ENCODE data around the gene KRTAP16-1.
"Not testable (repeated sequence)": the region's sequence is repeated elsewhere in the genome, so short reads cannot be mapped to it uniquely, and the experiment has no call there.

KRTAP16-1 gene, protein sequence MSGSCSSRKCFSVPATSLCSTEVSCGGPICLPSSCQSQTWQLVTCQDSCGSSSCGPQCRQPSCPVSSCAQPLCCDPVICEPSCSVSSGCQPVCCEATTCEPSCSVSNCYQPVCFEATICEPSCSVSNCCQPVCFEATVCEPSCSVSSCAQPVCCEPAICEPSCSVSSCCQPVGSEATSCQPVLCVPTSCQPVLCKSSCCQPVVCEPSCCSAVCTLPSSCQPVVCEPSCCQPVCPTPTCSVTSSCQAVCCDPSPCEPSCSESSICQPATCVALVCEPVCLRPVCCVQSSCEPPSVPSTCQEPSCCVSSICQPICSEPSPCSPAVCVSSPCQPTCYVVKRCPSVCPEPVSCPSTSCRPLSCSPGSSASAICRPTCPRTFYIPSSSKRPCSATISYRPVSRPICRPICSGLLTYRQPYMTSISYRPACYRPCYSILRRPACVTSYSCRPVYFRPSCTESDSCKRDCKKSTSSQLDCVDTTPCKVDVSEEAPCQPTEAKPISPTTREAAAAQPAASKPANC

DNA sequence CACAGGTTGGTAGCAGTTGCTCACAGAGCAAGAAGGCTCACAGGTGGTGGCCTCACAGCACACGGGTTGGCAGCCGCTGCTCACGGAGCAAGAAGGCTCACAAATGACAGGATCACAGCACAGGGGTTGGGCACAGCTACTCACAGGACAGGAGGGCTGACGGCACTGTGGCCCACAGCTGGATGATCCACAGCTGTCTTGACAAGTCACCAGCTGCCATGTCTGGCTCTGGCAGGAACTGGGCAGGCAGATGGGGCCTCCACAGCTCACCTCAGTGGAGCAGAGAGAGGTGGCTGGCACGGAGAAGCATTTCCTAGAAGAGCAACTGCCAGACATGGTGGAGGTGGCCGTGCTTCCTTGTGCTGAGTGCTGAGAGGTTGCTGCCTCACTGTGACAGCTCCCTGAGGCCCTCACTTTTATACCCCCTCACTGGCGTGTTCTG, at the start of gene KRTAP16-1:
KRTAP16-1 (minus strand) TSS at position 392 of the 442 bp plus-strand sequence; CDS start at position 336, 56 bp downstream.
- DNase-seq: no peak

DNA sequence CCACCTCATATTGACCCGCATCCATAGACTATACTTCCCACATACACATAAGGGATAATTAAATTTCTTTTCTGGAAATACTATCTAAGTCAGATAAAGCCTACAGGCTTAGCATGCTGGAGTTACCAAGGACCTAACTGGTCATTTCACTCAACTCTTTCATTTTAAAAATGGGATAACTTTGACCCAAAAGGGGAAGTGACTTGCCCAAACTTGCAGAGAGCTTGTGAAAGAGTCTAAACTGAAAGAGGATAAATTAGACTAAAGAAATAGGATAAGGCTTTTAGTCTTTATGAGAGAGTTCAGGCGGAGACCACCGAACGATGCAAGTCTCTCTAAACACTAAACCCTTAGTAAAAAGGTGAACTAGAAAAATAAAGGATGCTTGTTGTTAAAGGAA, 45.4 kb upstream of the KRTAP16-1 start:
- no peak for DNase-seq

DNA sequence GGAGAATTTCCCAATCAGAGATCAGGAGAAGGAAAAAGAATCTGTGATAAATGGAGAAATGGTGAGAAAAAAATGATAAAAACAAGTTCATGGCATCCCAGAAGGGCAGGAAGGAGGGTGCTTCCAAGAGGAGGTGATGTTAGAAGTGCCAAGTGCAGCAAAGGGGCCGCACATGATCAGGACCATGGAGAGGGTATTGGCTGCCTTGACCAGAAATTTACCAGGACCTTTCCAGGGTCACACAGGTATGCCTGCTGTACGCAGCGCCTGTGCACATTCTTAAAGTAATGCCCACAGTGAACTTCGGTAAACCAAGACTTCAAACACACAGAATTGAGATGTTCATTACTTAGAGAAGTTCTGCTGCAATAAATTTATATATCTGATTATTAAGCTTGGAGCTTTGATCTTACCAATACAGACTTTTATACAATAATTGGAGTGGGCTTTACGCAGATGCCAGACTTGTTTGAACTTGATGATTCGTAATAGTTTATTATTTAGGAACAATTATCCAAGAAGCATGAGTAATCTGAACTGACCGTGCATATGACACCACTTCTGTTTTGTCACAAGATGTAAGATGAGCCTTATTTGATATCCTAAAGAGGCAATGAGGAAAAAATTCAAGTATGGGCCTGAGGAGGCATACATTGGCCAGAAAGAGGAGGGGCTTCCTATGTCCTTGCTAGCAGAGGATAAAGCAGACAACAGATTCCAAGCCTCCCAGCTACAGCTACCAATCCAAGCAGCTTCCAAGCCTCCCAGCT, 43.7 kb upstream of the KRTAP16-1 start:
- no peak for DNase-seq

DNA sequence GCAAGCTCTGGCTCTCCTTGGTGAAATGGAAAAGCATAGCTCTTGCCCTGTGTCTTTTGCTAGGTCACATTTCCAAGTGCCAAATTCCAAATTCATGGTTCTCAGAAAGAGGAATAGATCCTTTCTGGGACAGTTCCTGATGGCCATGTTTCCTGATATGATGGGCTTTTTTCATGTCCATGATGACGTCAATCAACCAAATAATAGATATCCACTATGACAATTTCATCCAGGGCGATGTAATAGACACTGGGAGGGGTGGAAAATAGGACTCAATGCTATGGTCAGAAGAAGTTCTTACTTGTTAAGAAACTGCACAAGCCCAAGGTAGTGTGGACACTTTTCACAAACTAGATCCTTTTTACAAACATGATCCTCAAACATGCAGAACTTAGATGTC, 42.1 kb upstream of the KRTAP16-1 start:
- no peak for DNase-seq

DNA sequence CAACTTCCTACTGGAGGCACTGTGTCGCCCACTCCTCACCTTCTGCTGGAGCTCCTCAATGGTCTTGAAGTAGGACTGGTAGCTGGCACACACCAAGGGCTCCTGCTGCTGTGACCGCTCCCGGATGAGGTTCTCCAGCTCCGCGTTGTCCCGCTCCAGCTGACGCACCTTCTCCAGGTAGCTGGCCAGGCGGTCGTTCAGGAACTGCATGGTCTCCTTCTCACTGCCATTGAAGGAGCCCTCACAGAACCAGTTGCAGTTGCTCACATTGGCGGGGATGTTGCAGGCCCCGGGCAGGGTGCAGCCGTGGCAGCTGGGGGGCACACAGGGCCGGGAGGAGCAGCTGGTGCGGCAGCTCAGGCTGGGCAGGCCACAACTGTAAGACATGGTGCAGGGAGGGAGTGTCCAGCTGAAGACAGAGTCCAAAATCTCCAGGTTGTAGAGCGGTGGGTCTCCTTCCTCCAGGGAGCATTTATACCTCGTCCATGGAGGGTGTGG, 41.3 kb upstream of the KRTAP16-1 start, which contains the start of gene KRT33A:
KRT33A (minus strand) TSS at position 448 of the 498 bp plus-strand sequence; CDS start at position 387, 61 bp downstream.
- not testable (repeated sequence) for DNase-seq

DNA sequence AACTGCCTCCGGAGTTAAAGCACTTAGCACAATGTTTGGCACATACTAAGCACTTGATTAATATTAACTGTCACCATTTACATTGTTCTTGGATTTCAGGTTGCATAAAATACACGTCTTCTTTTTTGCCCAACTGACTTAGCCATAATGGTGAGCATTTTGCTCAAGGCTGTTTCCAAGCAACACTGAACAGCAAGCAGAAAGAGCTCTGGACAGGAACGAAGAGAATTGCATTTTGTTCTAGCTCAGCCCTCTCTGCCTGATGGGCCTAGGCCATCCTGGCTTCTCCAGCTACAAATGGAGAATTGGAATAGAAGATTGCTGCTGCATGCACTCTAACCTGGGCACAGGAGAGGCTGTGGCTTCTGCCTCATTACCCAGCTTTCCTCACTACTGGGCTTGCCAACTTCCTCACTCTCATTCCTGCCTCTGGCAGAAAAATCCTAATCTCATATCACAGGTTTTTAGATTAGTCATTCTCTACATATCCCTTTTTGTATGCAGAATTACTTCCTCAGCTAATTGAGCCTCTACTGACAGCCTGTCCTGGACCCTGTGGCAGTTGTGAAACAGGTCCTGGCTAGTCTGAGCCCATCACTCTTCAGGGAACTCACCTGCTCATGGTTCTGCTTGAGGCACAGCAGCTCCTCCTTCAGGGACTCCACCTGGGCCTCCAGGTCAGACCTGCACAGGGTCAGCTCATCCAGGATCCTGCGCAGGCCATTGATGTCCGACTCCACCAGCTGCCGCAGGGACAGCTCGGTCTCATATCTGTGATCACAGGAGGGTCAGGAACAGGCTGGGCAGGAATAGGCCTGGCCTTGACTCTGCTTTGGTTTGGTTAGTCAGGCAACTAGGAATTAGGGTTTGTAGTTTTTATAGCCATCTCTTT, 39.0 kb upstream of the KRTAP16-1 start:
- peak in 1 of 56 donors; percentile 2 for DNase-seq

DNA sequence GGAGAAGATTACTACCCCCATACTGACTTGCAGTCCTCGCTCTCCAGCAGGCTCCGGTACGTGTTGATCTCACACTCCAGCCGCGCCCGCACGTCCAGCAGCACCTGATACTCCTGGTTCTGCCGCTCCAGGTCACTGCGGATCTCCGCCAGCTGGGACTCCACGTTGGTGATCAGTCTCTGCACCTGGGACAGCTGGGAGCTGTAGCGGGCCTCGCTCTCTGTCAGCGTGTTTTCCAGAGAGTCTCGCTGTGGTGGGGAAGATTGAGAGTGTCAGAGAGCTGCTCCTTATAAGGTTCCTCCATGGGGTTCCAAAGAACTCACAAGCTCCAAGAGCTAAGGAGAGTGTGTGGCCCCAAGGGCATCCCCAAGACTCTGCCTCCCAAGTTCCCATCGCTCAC, 37.3 kb upstream of the KRTAP16-1 start:
- DNase-seq: not testable (repeated sequence)

DNA sequence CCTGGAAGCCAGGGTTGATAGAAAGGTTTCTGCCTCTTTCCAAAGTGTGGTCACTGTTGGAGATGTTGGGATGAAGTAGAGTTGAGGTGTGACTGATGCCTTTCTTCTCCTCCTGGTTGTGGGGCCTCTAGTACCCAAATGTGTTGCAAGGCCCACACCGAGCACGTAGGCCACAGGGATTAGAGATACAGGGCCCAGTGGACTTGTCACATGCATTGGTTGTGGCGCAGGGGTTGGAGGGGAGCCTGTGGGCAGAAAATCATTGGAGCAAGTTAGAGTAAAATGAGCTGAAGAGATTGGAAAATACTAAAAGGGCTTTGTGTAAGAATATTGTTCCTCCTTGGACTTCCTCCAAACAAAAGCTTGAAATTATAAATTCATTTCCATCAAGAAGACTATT, 36.9 kb upstream of the KRTAP16-1 start:
- DNase-seq: no peak

DNA sequence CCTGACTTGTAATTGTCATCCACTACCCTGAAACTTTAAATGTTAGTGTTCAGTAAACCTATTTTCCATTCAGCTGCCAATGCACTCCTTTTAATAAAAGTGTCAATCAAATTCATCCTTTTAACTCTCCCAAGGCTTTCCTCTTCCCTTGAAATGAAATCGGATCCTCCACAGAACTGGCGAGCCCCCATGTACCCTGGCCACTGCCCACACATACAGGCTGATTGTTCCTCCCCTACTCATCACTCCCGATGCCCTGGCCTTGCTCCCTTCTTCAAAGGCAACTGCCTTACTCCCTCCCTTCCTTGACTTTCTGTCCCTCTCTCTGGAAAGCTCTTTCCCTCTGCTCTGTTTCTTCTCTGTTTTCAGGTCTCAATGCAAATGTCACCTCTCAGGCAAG, 33.9 kb upstream of the KRTAP16-1 start:
- DNase-seq: no peak

DNA sequence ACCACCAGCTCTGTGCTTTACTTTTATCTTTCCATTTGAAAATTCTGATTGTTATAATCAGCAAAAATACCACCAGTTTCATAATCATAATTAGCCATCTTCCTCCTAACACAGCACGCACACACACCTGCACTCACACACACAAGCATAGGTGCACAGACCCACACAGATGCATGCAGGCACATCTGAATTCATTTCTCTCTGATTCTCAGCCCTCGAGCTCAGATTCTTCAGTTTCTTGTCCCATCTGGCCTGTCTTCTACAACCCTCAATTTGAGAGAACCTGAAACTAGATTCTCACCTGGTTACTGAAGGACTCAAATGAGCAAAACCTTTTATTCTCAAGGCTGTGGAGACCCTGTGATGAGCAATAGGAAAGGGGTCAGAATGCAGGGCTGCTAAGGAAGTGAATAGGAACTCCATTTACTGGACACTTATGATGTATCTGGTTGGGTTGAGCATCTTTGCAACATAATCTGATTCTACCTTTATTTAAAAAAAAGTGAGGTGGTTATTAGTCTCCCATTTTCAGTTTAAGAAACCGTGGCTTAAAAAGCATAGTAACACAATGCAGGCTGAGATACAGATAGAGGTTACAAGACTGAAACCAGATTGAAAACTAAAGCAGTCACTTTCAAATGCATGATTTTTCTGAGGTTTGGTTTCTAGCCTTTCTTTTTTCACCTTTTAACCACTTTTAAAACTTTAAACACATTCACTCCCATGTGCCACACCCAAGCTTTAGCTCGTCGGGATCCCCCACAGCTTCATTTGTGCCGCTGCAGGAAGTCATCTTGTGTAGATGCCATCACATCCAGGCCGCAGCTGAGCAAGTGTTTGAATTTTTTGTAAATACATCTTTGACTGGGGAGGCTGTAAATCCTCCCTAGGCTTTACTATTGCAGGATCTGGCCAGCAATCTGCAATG, 32.1 kb upstream of the KRTAP16-1 start:
- no peak for DNase-seq

DNA sequence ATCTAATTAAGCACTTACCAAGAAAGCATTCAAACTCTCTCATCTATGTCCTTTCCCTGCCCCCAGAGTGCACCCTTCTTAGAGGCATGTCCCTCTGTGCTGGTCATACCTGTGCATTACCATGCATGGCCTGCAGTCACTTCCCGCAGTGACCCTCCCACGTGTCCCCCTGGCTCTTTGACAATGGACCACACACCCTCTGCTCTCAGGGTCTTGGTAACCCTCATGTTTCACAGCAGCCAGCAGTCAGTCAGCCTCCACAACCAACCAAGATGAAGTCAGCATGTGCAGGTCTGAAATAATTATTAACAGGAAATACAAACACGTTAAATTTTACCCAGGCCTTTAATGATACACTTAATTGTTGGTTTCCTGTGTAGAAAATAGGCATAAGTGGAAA, 31.4 kb upstream of the KRTAP16-1 start:
- no peak for DNase-seq

DNA sequence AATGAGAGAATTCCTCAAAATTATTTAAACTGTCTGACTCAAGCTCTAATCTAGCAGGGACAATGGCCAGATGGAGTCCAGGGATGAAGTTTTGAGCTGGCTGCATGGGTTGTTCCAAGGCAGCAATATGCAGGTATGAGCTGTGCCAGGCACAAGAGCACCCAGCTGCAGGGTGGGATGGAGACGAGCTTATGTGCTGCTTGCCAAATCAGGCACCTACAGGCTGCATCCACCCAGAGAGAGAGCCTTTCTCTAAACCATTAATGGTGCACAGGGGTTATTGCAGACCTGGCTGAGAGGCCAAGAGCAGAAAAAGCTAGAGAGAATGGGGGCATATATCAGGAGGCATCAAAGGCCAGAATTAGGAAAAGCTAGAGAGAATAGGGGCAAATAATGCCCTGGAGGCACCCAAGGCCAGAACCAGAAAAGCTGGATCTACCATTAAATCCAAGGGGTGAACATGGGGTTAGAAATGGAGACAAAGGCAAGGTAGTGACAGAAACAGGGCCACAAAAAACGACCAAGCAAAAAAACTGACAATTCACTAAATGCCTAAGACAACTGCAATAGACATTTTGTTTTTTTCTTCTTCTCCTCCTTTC, 30.6 kb upstream of the KRTAP16-1 start:
- DNase-seq: no peak

DNA sequence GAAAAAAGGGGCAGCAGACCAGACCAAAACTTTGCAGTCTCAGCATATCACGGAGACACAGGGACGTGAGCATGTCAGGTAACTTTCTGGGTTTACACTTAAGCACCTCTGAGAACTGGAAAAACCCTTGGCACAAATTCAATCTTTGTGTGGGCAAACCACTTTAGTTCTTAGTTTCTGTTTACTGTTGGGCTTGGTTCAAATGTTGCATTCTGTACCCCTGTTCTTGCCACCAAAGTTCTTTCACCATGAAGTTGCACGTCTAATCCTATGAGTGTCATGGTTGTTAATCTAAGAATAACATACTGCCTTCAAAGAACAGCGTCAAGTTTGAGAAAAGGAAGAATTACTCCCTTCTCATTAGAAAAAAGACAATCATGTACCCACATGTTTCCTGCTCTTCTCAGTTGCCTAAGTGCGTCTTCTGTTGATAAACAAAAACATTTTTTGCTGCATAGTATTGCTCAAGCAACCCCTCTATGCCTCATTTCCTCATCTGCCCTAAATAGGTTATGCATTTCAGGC, 29.9 kb upstream of the KRTAP16-1 start:
- DNase-seq: no peak

DNA sequence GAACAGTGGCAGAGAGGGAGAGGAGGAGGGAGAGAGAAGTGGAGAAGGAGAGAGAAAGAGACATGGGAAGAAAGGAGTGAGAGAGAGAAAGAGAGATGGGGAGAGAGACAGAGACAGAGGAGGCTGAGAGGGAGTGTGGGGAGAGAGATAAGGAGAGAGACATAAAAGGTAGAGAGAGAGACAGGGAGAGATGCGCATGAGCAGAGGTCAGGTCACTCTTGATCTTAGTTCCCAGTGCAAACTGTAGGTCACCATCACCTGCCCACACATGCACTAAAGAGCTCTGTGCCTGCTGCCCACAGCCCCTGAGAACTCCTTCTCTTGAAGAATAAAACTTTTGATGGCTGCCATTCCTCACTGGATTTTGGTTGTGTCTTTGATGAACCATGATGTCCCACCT, 26.6 kb upstream of the KRTAP16-1 start:
- no peak for DNase-seq

DNA sequence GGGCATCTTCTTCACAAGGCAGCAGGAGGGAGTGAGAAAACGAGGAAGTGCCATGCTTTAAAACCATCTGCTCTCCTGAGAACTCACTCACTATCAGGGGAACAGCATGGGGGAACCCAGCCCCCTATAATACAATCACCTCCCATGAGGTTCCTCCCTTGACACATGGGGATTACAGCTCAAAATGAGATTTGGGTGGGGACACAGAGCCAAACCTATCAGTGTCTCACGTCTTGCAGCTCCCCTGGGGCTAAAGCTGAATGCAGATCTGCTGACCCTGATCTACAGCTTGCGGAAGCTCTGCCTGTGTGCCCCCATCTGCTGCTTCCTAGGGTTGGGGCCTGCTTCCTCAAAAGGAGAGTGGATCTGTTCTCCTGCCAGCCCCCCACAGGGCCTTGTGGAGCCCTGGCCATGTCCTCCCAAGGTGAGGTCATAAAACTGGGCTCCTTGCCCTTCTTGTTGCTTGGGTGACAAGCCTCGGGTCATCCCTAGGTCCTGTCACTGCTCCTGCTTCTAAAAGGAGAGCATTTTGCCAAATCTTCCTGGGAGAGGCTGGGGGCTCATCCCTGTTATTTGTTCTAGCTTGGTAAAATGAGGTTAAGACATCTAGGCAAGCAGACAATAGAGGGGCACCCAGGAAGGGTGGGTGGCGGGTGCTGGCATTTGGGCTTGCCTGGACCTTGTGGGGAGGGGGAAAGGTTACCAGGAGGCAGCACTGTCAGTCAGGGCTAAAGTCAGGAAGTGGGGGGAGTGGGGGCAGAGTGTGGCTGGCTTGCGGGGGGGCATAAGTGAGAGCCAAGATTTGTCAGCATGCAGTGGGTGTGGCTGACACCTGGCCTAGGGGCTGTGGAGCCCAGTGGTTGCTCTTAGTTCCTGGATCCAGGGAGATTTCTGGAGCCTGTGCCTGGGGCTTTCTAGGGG, 25.5 kb upstream of the KRTAP16-1 start:
- no peak for DNase-seq

DNA sequence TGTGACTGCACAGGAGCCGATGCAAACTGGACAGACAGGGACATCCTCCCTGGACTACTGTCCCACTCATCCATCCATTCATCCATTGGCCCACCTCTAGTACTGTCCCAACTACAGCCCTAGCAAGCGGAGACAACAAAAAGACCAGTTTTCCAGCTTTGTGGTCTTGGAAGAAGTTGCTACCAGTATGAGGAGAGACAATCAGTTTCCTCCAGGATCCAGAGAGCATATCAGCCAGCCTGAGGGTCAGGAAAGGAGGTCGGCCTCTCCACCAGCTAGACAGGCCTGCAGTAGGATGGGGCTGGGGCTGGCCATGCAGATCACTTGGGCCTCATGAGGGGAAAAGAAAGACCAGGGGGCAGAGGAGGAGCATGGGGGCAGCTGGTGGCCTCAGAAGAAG, 24.7 kb upstream of the KRTAP16-1 start:
- no peak for DNase-seq

DNA sequence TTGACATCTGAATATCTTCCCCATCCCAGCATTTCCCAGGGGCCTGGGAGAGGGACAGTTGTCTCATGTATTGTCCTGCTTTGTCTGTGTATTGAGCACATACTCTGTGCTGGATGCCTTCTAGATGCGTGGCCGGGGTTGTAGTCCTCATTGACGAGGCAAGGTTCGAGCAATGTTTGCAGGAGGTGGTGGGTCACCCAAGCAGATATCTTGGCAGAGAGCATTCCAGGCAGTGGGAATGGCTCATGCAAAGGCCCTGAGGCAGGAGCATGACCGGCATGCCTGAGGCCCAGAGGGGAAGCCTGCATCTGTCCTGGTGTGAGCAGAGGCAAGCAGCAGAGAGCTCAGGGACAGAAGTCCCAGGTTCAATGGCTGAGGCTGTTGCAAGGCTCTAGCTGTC, 24.0 kb upstream of the KRTAP16-1 start:
- DNase-seq: no peak

DNA sequence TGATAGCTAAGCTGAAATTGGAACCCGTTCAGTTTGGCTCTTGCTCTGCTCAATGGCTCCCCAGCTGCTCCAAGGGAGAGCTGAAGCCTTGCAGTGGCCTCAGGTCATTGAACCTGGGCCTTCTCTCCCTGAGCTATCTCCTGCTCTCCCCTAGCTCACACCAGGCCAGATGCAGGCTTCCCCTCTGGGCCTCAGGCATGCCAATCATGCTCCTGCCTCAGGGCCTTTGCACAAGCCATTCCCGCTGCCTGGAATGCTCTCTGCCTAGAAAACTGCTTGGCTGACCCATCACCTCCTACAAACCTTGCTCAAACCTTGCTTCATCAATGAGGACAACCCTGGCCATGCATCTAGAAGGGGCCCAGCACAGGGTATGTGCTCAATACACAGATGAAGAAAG, 23.1 kb upstream of the KRTAP16-1 start:
- DNase-seq: no peak
